Testis (tissue), 3 donors: ENCODE measurements around the gene CATSPER1. TPM values are rescaled to one million over a fixed set of nuclear protein-coding genes. Genes with fewer than 3 reads are reported as not detected.

Experiments
- DNase-seq: peaks from one replicate; pipeline ENCODE4 v3.0.0-alpha.2; 2019
- H3K27ac ChIP-seq, 2 donors: fragments of 200-600 bp; sonication (generic); one replicate each; pipeline ENCODE4 v1.5.1; 2019
- H3K27me3 ChIP-seq: fragments of 200-600 bp; sonication (generic); one replicate; pipeline ENCODE4 v1.5.1; 2019
- H3K36me3 ChIP-seq: fragments of 200-600 bp; sonication (generic); one replicate; pipeline ENCODE4 v1.5.1; 2017; ENCODE audit warnings: low read depth; ENCODE audit errors: missing control alignments
- H3K4me1 ChIP-seq: fragments of 200-600 bp; sonication (generic); one replicate; pipeline ENCODE4 v1.5.1; 2019
- H3K4me3 ChIP-seq, 2 donors: fragments of 200-600 bp; sonication (generic); one replicate each; pipeline ENCODE4 v1.5.1; 2017 to 2019
- H3K9me3 ChIP-seq: fragments of 200-600 bp; sonication (generic); one replicate; pipeline ENCODE4 v1.5.1; 2017
- CTCF ChIP-seq, 3 experiments: fragments of 450-650 bp in 2 of 3; fragments of 200-600 bp in 1 of 3; sonication (generic) in 1 of 3; IDR thresholded peaks; one replicate each; pipeline ENCODE4 v1.5.1; 2016 to 2019; ENCODE audit warnings: antibody characterized with exemption in 3 of 3, mild to moderate bottlenecking in 2 of 3, moderate library complexity in 1 of 3
- POLR2A ChIP-seq: fragments of 450-650 bp; IDR thresholded peaks from one replicate; pipeline ENCODE4 v1.6.1; 2017; ENCODE audit warnings: antibody characterized with exemption, mild to moderate bottlenecking, moderate library complexity
- WGBS, 2 donors: methylation state at CpG; one replicate each; pipeline ENCODE4 v1.1.5; 2018; 5-methylcytosine and 5-hydroxymethylcytosine counted together
- intact Hi-C: fragments of 100-400 bp; cut with DNase I; formaldehyde crosslinking; loops from one replicate; pipeline ENCODE4 v1.15.1; 2023; ENCODE audit warnings: low total_unique reads
- polyA plus RNA-seq: library from polyadenylated mRNA; stranded (reverse); fragments of 350-450 nt; fragmentation: Illumina TruSeq; extraction: RNeasy Lipid Tissue Mini Kit (QIAGEN cat#74804); gene quantifications from one replicate; pipeline ENCODE4 v1.2.3, GENCODE V29; 2014; ENCODE audit warnings: low read depth, low replicate concordance; ENCODE audit not compliant: insufficient read depth
- total RNA-seq, 2 donors: library from RNA; depleted of rRNA; stranded (reverse); fragments of >200 nt; gene quantifications; one replicate each; pipeline ENCODE4 v1.2.3, GENCODE V29; 2016

Gene CATSPER1
- total and polyA plus RNA-seq, 3 donors from 2014 or later = 8.9 to 33.7 (median 12.5) TPM

GRCh38 chr11:66071381-66071801 lies 45.1 kb upstream of the CATSPER1 start:
- TF ChIP-seq POLR2A = no peak
- TF ChIP-seq CTCF (IDR thresholded peaks at IDR 0.05) = no peak
- Histone ChIP-seq H3K36me3 (no peaks in the 10 kb centered on the region), H3K27ac (peak overlapping the region; percentile 80 to 97), H3K9me3 (no peaks in the 10 kb centered on the region), H3K4me3 (peak overlapping the region; percentile 89 to 94), H3K27me3 (no peaks in the 10 kb centered on the region), H3K4me1 (peaks cover 29% of the 10 kb centered on the region)
- WGBS, 2 donors = 13 to 20% methylated on average over 2 of the region's 2 CpGs
- no peak for DNase-seq
- intact Hi-C loops = no loop called here

GRCh38 chr11:66070604-66071380 lies 44.5 kb upstream of the CATSPER1 start:
- H3K36me3 ChIP-seq = no peaks in the 10 kb centered on the region
- H3K4me1 ChIP-seq = peaks cover 29% of the 10 kb centered on the region
- WGBS, 2 donors = 1 to 2% methylated on average over 12 to 36 of the region's 60 CpGs
- H3K27ac ChIP-seq = peak overlapping the region; percentile 80 to 97
- H3K4me3 ChIP-seq = peak overlapping the region; percentile 89 to 94
- TF ChIP-seq POLR2A (no peak), CTCF (IDR thresholded peaks at IDR 0.05) (no peak)
- DNase-seq = peak; percentile 75
- intact Hi-C loops = no loop called here
- no peaks in the 10 kb centered on the region for H3K27me3 ChIP-seq
- H3K9me3 ChIP-seq = no peaks in the 10 kb centered on the region

- Histone ChIP-seq H3K4me1 (peaks cover 29% of the 10 kb centered on the region), H3K9me3 (no peaks in the 10 kb centered on the region), H3K4me3 (peak within 1 kb of the TSS; percentile 89 to 94), H3K36me3 (no peaks in the 10 kb centered on the region), H3K27ac (peak within 1 kb of the TSS; percentile 87 to 97), H3K27me3 (no peaks in the 10 kb centered on the region)
- DNase-seq = peak; percentile 84
- intact Hi-C loops = no loop called here
- WGBS, 2 donors = 0 to 1% methylated on average over 9 to 73 of the region's 120 CpGs
- no peak for TF ChIP-seq POLR2A
- peak in 1 of 3 experiments; percentile 34 for TF ChIP-seq CTCF (IDR thresholded peaks at IDR 0.05)
Measured at GRCh38 chr11:66069715-66070603, 43.7 kb upstream of the CATSPER1 start, which contains the start of gene PACS1. Gene PACS1, plus strand, starts transcription at chr11:66070272. Its CDS starts 215 bp downstream, at chr11:66070487.

GRCh38 chr11:66068923-66069714 lies 42.8 kb upstream of the CATSPER1 start:
- Histone ChIP-seq H3K36me3 (no peaks in the 10 kb centered on the region), H3K27ac (peak overlapping the region; percentile 87 to 97), H3K4me3 (peak overlapping the region; percentile 71 to 94), H3K4me1 (peaks cover 29% of the 10 kb centered on the region), H3K9me3 (no peaks in the 10 kb centered on the region), H3K27me3 (no peaks in the 10 kb centered on the region)
- whole genome bisulfite sequencing, 2 donors = 20 to 32% methylated on average over 11 to 14 of the region's 14 CpGs
- no peak for TF ChIP-seq CTCF (IDR thresholded peaks at IDR 0.05)
- intact Hi-C loops = no loop called here
- peak; percentile 76 for DNase-seq
